ENCODE data around the gene NLRP8. TPM values are rescaled to one million over a fixed set of nuclear protein-coding genes. Genes with fewer than 3 reads are reported as not detected.
"Not testable (repeated sequence)": the region's sequence is repeated elsewhere in the genome, so short reads cannot be mapped to it uniquely, and the experiment has no call there.

Gene NLRP8
- total RNA-seq, 1 experiment from 2014 or later: not detected

DNA sequence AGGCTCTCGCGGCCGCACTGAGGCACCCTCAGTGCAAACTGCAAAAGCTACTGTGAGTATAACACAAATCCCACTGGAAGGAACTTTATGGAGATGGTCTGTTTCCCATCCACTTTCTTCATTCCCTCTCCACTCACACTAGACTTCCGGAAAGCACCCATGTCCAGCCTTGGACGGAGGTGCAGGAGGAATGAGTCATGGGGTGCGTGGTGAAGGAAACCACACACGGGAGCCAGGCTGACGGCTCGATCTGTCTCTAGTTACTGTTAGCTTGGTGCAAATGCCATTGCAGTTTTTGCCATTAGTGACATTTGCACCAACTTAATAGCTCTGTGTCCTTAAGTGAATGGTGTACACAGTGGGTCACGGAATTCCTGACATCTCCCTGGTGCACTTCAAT is 14.6 kb downstream of the NLRP8 start:
- DNase-seq (ENCODE audit: extremely low read depth, low read depth): no peak

DNA sequence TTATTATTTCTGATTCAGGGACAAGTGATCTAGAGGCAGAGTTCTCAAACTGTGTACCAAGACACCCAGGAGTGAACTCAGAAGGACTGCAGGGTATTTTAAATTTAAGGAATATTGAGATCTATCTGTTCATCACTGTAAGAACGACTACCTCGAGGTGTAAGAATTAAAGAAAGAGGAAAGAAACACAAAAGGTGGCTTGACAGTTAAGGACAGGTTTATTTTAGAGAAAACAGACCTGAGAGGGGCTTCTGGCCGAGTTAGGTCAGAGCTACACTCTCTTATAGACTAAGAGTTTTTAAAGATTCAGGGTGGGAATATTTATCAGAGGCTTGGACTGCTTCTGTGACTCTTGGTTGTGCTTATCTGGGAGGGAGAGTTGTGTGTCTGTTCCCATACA is 26.4 kb downstream of the NLRP8 start:
- no peak for DNase-seq (ENCODE audit: extremely low read depth, low read depth)

DNA sequence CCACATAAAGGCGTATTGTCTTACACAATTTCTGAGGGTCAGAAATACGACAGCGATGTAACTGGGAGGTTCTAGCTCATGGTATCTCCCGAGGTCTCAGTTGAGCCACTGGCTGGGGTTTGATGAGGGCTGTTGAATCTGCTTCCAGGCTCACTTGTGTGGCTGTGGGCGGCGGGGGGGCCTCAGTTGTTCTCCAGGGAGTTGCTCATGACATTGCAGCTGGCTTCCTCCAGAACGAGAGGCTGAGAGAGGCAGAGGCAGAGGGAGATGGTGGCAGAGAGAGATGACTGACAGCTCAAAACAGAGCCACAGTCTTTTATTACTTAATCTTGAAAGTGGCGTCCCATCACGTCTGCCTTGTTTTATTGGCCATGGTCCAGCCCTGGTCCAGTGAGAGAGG is 32.8 kb downstream of the NLRP8 start:
- no peak for DNase-seq (ENCODE audit: extremely low read depth, low read depth)

- no peak for DNase-seq (ENCODE audit: extremely low read depth, low read depth)
Measured at GRCh38 chr19:55985254-55985653, 37.6 kb downstream of the NLRP8 start.

DNA sequence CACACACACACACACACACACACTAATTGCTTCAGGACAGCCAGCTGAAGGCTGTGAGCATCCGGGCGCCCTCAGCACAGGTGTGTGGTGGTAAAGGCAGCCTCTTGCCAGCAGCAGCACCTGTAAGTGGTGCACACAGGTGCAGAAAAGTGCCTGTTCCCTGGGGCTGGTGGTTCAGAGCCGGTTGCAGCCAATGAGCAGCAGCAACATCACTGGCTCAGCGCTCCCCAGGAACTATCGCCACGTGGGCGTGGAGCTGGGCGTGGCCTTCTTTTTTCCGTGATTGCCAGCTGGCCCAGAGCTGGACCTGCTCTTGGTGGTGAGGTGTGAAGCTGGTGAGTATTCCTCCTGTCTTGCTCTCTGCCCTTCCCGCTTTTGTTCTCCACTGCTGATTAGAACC is 38.9 kb downstream of the NLRP8 start, which contains the start of gene NLRP5:
TSS of gene NLRP5 (plus strand) at position 289 of the 400 bp plus-strand sequence.
- no peak for DNase-seq (ENCODE audit: extremely low read depth, low read depth)

GRCh38 chr19:55990831-55991230 is 43.2 kb downstream of the NLRP8 start:
- no peak for DNase-seq (ENCODE audit: extremely low read depth, low read depth)

- no peak for DNase-seq (ENCODE audit: extremely low read depth, low read depth)
Measured at GRCh38 chr19:55993492-55993891, 45.9 kb downstream of the NLRP8 start.

- DNase-seq (ENCODE audit: extremely low read depth, low read depth): no peak
Measured at GRCh38 chr19:56014765-56015164, 67.1 kb downstream of the NLRP8 start.

- no peak for DNase-seq (ENCODE audit: extremely low read depth, low read depth)
Measured at GRCh38 chr19:56015756-56016155, 68.1 kb downstream of the NLRP8 start.

- not testable (repeated sequence) for DNase-seq (ENCODE audit: extremely low read depth, low read depth)
Measured at GRCh38 chr19:56019325-56019724, 71.7 kb downstream of the NLRP8 start.

- DNase-seq (ENCODE audit: extremely low read depth, low read depth): not testable (repeated sequence)
Measured at GRCh38 chr19:56020355-56020975, 72.8 kb downstream of the NLRP8 start.

DNA sequence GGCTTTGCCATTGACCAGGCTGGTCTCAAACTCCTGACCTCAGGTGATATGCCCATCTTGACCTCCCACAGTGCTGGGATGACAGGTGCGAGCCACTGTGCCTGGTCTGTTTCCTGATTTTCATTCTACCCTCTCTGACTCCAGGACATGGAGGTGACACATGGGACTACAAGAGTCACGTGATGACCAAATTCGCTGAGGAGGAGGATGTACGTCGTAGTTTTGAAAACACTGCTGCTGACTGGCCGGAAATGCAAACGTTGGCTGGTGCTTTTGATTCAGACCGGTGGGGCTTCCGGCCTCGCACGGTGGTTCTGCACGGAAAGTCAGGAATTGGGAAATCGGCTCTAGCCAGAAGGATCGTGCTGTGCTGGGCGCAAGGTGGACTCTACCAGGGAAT is 79.1 kb downstream of the NLRP8 start:
- no peak for DNase-seq (ENCODE audit: extremely low read depth, low read depth)

Other genes with a start within 250 kb of the NLRP8 start
- not detected in 2 replicates for gene NLRP9, start 209.4 kb upstream of the NLRP8 start, total RNA-seq (2014; rRNA removed; shearing (Covaris generic))
- gene RFPL4A, start 188.7 kb upstream of the NLRP8 start, total RNA-seq (2014; rRNA removed; shearing (Covaris generic)): not detected in 2 replicates
- not detected in 2 replicates for gene RFPL4AL1, start 178.7 kb upstream of the NLRP8 start, total RNA-seq (2014; rRNA removed; shearing (Covaris generic))
- gene NLRP11, start 115.8 kb upstream of the NLRP8 start, total RNA-seq (2014; rRNA removed; shearing (Covaris generic)): not detected in 2 replicates
- not detected in 2 replicates for gene NLRP4, start 111.3 kb upstream of the NLRP8 start, total RNA-seq (2014; rRNA removed; shearing (Covaris generic))
- gene NLRP13, start 15.5 kb upstream of the NLRP8 start, total RNA-seq (2014; rRNA removed; shearing (Covaris generic)): not detected in 2 replicates
- not detected in 2 replicates for gene NLRP5, start 38.9 kb downstream of the NLRP8 start, total RNA-seq (2014; rRNA removed; shearing (Covaris generic))
- 26.8 and 32.8 TPM in 2 replicates for gene ZNF787, start 173.5 kb downstream of the NLRP8 start, total RNA-seq (2014; rRNA removed; shearing (Covaris generic))
- gene ZNF444, start 193.5 kb downstream of the NLRP8 start, total RNA-seq (2014; rRNA removed; shearing (Covaris generic)): 9.0 and 10.7 TPM in 2 replicates
- 0.22 TPM in 1 of 2 replicates, not detected in the other for gene GALP, start 228.2 kb downstream of the NLRP8 start, total RNA-seq (2014; rRNA removed; shearing (Covaris generic))
- gene ZSCAN5B, start 250.0 kb downstream of the NLRP8 start, total RNA-seq (2014; rRNA removed; shearing (Covaris generic)): not detected in 2 replicates